Gastroesophageal sphincter (tissue), 3 donors: ENCODE measurements around the gene BRD4.

ENCODE experiments used
- CTCF ChIP-seq, 4 experiments: fragments of 200-600 bp in 2 of 4; fragments of 450-650 bp in 2 of 4; sonication (generic) in 1 of 4; IDR thresholded peaks; one replicate each; pipeline ENCODE4 v1.5.1; 2017 to 2019; ENCODE audit warnings: antibody characterized with exemption in 4 of 4, mild to moderate bottlenecking in 2 of 4, moderate library complexity in 2 of 4
- POLR2A ChIP-seq, 2 donors: fragments of 450-650 bp; IDR thresholded peaks; one replicate each; pipeline ENCODE4 v1.6.1; 2017; ENCODE audit warnings: antibody characterized with exemption in 2 of 2, mild to moderate bottlenecking in 2 of 2, moderate library complexity in 1 of 2
- POLR2AphosphoS5 ChIP-seq: sonication (generic); formaldehyde crosslinking; IDR thresholded peaks from one replicate; pipeline ENCODE4 v1.6.1; 2017; ENCODE audit warnings: antibody characterized with exemption

GRCh38 chr19:15245370-15246197 is 86.8 kb downstream of the BRD4 start:
- TF ChIP-seq POLR2A (IDR thresholded peaks at IDR 0.05), result no peak
- no peak for TF ChIP-seq CTCF (IDR thresholded peaks at IDR 0.05)
- TF ChIP-seq POLR2AphosphoS5, result no peak
